NCI-H748 (cell line): Measurements from ENCODE around the gene ARFIP1.

ENCODE experiments used
- DNase-seq: peaks from one replicate; lab custom pipeline; 2025; ENCODE audit not compliant: unreplicated experiment; lab: John Stamatoyannopoulos, UW

ARFIP1 gene

DNA sequence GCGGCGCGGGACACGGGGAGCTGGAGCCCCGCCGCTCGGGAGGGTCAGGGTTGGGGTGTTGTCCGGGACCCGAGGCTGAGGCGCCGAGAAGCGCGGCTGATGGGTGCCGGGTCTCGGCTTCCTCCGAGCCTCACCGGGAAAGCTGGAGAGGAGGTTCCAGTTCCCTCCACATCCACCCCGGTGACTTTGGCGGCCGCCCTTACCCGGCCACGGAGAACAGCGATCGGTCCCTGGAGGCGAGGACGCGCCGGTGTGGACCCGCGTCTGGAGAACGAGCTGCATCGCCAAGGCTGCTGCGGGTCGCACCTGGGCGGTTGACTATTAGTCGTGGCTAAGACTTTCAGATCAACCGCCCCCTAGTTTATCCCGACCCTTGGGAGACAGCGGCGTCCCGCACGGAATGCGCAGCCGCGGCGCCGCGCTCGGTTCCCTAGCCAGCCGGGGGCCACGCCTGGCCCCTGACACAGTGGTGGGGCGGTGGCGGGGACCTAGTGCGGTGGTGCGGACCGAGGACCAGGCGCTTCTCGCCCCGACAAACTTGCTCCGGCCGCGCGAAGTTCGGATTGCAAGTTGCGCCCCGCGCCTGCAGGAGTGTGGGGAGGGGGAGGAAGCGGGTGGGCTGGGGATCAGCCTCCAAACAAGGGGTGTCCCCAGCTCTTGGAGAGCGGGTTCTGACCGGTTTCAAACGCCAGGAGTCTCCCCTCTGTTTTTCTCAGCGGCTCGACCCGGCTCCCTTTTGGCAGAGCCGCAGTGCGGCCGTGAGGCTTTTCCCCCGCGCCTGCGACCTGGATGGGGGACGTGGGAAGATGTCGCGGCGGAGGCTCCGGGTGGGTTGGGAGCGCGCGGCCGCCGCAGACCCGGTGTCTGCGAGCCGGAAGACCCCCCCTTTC, 156.9 kb downstream of the ARFIP1 start:
- DNase-seq = peak; percentile 58

DNA sequence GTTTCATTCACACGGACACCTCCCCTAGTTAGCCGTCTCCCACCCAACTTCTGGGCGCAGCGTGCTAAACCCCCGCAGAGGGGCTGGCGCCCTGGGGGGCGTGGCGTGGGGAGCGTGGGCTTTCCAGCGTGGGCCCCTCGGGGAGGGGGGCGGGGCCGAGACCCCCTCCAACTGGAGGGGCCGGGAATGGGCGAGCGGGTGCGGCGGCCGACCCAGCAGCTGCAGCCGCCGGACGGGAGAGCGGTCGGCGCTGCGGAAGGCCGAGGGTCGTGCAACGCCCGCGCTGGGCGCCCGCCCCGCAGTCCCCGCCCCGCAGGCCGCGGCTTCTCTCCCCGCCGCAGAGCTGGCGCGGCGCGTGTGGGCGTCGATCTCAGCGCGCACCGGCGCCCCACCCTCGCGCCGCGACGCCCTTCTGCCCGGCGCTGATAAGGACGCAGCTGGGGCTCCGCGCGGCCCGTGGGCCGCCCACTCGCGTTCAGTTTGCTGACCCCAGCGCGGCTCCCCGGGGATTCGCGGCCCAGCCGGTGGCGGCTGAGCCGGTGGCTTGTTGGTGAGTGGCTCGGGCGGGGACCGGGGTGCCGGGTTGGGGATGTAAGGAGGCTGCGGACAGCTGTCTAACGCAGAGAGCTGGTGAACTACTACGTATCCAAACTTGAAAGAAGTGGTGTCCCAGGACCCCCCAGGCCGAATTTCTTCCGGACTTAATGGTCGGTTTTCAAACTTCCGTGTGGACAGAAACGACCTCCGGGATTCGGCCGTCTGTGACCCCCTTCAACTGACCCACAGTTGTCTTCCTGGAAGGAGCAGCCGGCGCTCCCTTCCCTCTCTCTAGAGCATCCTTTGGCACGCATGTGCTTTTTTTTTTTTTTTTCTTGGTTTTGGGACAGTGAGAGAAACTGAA, 157.8 kb downstream of the ARFIP1 start:
- peak; percentile 43 for DNase-seq

DNA sequence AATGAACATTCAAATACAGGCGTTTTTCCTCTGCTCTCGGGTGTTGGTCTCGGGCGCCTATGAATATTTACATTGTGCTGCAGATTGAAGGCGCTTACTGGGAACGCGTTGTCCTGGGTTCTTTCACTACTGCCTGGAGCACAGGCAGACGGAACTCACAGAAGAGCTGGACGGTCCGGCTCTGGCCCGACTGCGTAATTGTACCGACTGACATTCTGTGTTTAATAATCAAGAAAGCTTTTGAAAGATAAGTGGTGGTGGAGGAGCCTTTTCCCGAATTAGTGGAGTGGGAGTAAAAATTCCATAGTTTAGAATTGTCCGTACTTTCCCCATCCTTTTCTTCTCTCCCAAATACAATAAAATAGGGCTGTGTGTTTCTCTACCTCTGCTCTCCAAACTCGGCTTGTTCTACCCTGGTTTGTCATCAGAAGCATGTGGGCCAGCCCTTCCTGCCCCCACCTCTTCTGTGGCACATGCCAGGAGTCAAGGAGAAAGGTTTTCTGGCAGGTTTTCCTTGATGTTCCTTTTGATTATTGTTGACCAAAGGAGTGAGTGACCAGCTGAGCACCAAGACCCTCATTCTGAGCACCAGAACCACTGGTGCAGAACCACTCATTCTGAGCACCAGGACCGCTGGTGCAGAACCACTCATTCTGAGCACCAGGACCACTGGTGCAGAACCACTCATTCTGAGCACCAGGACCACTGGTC, 158.6 kb downstream of the ARFIP1 start:
- peak; percentile 21 for DNase-seq

DNA sequence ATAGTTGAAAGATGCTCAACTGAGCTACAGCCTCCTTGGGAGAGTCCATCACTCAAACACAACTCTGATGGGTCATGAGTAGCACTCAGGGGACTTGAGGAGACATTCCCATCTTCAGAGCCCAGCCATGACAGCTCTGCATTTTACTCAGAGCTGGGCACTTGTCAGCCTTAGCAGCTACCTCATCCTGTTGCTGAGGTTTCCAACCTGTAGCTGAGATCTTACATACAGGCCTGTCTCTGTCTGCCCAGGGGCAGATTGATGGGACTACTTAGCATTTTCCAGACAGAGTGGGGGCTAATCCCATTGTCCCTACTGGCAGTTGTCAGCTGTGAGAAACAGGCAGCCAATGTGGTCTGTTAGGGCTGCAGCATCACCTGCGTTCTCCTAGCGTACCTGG, 159.9 kb downstream of the ARFIP1 start:
- no peak for DNase-seq

DNA sequence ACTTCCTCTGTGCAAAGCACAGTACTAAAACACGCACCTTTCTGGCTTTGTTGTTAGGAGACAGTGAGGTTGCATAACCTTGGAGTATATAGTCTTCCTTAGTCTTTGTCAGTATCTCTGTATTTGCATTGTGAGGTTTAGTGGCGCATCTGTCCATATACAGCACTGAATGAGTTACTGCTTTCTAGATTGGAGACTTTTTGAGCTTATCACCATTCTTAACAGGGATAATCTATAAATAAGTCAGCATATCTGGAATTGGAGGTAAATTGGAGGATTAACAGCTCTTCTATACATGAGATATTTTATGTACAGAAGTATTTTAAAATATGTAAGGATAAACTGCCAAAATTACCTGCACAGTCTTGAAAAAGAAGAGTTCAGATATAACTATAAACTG, 160.7 kb downstream of the ARFIP1 start:
- no peak for DNase-seq

DNA sequence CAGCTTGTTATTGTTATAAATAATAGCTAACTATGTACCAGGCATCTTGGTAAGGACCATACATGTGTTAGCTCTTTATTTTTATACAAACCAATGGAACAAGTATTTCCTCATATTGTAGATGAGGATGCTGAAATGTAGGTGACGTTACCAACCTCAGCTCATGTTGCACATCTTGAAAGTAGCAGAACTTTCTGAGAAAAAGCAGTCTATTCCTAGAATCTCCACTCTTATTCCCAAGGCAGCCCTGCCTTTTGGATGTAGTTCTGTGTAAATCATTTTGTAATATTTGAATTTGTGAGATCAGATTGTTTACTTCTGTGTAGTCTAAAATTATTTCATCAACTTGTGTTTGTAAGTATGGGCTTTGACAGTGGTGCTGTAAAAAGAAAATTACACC, 161.7 kb downstream of the ARFIP1 start:
- no peak for DNase-seq

DNA sequence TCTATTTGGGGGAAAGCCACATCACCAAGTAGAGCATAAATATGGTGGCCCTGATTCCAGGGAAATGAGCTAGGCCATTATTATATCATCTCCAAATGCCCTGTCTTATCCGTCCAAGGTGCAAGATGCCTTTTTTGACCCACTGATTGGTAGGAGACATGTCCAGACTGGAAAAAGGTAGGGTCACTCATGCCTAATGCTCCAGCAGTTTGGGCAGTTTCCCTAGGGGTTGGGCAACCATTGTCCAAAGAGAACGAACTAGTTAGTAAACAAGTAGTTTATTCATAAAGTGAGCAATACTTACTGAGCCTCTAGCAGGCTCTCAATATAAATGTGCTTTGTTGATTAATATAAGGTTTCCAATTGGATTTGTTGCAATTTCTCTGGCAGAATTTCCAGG, 162.6 kb downstream of the ARFIP1 start:
- no peak for DNase-seq

DNA sequence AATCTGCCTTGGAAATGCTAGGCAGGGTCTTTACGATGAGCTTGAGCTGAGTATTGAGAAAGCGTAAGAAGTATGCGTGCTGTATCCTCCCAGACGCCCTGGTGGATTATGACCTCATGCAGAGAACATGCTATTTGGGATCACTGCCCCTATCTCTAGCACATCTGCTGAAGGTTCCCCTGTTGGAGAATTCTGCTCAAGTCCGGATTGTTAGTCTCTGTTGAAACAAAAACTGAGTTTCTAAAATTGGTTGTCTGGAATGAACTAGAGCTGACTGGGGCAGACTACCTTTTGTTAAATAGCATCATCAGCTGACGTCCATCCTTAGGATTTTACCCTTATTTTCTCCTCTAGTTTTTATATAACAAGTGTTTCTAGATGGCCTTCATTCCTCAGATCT, 163.9 kb downstream of the ARFIP1 start:
- DNase-seq = no peak

DNA sequence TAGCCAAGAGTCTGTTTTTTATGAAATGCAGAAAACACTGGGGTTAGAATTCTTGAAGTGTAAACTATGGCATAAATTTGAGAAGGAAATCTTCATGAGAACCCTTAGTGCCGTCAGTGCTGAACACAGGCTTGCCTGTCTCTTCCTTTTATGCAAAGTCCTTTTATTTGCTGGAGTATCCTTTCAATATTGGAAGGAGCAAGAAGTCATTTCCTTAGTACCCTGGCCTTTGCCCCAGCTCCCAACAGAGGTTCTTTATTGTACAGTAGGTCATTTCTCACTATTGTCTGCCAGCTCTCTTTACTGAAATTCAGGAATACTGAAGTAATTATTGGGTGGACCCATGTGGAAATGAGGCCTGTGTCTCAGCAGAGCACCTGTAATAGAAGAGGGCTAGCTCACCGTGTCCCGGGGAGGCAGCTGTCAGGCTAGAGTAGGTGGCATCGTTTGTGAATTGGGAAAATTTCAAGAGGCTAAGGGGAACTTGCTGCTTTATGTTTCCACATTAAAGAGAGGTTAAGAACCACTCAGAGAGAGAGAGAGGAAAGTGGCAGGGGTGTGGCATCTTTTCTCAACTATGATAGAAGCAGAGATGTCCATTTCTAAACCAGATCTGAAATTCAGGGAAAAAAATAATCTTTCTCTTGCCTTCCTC, 165.0 kb downstream of the ARFIP1 start:
- DNase-seq = no peak

DNA sequence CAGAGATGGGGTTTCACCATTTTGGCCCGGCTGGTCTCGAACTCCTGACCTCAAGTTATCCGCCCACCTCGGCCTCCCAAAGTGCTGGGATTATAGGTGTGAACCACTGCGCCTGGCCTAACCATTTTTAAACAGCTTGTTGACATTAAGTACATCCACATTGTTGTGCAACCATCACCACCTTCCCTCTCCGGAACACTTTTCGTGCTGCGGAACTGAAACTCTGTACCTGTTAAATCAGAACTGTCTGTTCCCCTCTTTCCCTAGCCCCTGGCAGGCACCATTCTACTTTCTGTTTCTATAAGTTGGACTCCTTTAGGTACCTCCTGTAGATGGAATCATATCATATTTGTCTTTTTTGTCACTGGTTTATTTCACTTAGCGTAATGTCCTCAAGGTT, 165.9 kb downstream of the ARFIP1 start:
- DNase-seq = no peak

DNA sequence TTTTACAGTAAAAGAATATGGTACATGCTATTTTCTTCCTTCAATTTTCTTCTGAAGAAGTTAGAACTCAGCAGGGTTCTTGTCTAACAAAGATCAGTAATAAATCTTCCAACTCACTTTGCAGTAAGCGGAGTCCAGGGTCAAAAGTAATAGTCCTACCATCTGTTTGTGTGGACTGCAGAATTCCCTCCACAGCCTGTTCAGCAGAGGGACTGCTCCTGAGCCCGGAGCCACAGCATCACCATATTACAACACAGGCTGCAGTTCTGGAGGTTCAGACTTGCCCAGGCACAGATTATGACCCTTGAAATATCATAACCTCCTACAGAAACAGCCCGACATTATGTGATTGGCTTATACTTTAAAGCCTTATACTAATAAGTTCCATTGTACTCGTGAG, 166.7 kb downstream of the ARFIP1 start:
- no peak for DNase-seq

DNA sequence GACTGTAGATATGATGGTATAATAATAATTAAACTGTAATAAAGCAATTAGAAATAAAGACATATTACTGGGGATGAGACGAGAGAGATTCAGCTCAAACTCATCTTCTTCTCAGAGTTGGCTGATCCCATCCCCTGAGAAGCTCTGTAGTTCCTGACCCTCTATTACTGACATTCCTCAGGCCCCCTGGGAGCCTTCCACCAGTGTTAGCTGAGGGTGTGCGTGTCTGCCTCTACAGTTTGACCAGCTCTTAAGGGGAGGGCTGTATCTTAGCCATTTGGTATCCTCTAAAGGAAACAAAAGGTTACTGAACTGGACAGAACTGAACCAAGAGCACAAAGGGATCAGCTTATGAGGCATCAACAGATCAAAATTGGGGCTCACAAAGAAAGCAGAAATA, 167.6 kb downstream of the ARFIP1 start:
- DNase-seq = no peak

DNA sequence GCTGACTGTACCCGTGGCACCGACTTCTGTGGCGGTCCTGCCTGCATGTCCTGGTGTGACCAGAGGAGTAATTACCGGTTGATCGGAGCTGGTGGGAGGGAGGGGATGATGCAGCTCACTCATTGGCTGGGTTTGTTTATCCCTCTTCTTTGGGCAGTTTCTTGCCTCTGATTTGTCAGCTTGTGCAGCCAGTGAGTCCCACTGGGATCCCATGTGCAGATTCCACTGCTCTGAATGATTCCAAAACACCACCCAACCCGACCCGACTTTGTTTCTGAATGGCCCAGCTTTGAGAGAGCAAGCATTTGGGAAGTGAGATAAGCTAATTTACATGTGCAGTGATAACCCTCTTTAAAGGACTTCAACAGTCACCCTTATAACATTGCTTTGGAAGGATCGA, 170.2 kb downstream of the ARFIP1 start:
- DNase-seq = no peak

DNA sequence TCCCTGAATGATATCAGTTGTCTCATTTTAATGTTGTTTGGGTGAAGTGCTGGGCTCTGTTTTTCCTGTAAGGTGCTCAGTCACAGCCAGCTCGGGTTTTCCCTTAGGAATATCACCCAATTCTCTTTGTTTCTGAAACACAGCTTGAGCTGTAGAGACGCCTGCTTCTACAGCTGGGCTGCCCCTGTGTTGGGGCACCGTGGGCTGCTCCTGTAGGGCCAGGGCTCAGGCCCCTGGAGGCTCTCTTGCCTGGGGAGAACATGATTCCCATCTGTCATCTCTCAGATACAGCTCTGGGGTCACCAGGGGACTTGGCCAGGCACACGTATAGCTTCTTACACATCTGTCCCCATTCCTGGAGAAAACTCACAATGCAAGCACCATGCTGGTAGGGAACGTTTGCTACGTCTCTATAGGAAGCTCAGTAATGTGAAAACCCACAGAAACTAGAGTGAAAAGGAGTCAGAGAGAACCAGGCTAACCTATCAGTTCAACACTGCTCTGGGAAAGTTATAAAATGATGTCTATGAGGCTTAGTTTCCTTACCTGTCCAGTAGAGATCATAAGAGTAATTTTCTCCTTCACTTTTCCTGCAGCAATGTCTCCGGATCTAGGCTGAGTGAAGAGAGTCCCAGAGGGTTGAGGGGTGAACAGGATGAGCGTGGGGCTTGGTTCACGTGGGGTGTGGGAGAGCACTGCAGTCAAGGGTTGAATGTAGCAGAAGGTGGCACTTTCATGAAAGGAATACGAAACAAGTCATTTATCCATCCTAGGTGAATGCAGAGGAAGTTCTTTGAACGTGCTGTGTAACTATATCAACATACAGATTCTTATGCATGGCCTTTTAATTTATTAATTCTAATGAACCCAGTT, 170.9 kb downstream of the ARFIP1 start:
- no peak for DNase-seq

DNA sequence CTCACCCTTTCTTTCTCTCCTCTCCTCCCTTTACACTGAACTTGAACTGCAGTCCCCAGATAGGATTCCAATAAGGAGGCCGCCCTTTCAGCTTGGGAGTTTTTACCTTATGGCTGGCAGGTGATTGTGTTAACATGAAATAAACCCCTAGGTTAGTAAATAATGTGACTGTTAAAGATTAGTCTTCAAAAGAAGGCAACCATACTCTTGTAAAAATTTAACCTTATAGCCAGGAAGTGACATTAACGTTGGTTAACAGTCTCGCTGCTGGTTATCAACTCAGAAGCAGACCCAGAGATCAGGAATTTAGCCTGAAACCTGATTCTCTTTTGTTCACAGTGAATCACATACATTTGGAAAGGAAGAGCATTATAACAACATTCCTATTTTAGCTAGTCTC, 171.6 kb downstream of the ARFIP1 start:
- no peak for DNase-seq

DNA sequence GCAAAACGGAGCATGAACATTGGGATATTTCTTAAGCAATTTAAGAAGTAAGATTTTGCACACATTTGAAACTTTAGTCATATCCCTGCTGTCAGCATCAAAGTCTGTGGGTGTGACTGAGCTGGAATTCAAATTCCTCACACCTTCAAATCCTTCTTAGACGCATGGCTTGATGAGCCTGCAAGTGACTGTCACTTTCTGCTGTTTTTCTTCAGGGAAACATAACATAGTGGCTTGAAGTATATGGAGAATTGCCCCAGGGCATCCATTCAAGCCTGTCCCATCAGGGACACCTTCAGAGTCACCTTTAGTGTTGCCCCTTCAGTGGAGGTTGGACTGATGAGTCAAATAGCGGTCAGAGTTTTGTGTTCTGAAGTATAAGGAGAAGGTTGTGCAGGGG, 173.8 kb downstream of the ARFIP1 start:
- no peak for DNase-seq

DNA sequence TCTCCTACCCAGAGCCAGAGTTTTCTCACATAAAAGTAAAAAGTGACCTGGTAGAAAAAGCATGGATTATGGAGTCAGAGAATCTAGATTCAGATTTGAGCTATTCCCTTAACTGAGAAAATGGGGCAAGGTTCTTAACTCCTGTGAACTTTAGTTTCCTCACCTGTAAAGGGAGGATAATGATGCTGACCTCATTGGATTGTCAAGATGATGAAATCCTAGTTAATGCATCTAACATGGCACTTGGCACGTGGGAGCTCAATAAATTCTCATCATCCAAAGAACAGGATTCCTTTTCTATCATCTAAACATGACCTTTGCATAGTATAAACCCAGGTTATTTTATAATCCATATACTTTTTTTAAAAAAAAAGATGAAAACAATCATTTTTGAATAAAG, 175.0 kb downstream of the ARFIP1 start:
- DNase-seq = no peak

DNA sequence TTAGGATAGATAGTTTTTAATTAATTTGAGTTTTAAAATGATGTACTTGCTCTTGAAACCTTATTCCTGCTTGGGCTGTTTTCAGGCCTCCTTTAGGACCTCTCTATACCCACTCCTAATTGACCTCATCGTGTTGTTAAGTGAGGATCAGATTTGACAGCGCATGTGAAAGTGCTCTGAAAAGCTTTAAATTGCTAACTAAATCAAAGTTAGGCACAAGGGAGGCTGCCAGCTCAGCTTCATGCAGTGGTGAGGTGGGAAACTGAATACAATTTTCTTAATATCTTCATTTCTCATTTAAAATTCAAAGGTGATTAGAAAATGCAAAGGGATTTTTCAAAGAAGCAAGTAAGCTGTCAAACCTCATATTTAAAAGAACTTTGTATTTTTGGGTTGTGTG, 176.4 kb downstream of the ARFIP1 start:
- no peak for DNase-seq

DNA sequence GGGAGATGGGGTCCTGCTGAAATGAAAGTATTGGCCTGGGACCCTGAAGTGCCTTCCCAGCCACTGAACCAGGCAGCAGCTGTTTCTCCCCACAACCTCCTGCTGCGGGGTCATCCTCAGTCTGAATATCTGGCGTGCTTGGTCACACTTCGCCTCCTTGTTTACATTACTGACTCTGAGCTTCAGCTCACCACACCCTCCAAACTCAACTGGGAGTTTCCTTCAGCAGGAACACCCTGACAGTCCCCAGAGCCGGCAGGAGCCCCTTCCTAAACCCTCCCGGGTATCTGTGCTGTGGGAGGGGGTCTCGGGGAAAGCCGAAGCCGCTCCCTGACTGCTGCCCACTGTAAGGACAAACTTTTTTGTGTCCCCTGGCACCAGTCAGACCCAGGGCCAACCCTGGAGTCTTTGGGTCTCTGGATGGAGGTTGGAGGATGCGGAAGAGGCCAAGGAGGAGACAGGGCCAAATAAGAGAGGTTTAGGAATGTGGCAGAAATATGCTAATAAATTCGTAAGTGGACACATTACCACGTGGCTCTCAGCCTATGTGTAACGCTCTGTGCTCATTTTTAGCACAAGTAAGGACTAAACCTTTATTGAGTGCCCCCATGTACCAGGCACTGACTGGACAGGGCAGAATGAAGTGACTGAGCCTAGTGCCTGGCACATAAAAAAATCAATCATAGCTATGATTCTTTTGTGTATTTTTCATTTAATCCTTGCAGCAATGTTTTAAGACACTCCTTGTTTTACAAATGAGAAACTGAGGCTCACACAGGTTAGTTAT, 177.1 kb downstream of the ARFIP1 start:
- DNase-seq = no peak
